DOHH2 (cell line): Measurements from ENCODE around the gene BCL2.

ENCODE experiments used
- H3F3A ChIP-seq: fragments of 200-600 bp; sonication (generic), shearing (Covaris generic); 2 replicates; pipeline ENCODE4 v1.6.0; 2016; ENCODE audit warnings: antibody characterized with exemption, mild to moderate bottlenecking; ENCODE audit not compliant: control insufficient read depth, insufficient read depth
- H3K27ac ChIP-seq: fragments of 200-600 bp; sonication (generic); 2 replicates; pipeline ENCODE4 v1.5.1; 2014; ENCODE audit warnings: low read depth, mild to moderate bottlenecking, low read length, moderate library complexity
- H3K27me3 ChIP-seq: fragments of 200-600 bp; sonication (generic); 2 replicates; pipeline ENCODE4 v1.6.1; 2014; ENCODE audit warnings: mild to moderate bottlenecking, low read length, mixed read lengths; ENCODE audit not compliant: control insufficient read depth
- H3K36me3 ChIP-seq: fragments of 200-600 bp; sonication (generic); 2 replicates; pipeline ENCODE4 v1.6.1; 2014; ENCODE audit warnings: mild to moderate bottlenecking, low read length, moderate library complexity, mixed read lengths; ENCODE audit not compliant: control insufficient read depth
- H3K4me1 ChIP-seq: fragments of 200-600 bp; sonication (generic); 2 replicates; pipeline ENCODE4 v1.6.1; 2014; ENCODE audit warnings: mild to moderate bottlenecking, low read length, mixed read lengths; ENCODE audit not compliant: control insufficient read depth
- H3K4me2 ChIP-seq: fragments of 200-600 bp; sonication (generic); 2 replicates; pipeline ENCODE4 v1.6.0; 2014; ENCODE audit warnings: mild to moderate bottlenecking, low read length, moderate library complexity
- H3K4me3 ChIP-seq: fragments of 200-600 bp; sonication (generic); 2 replicates; pipeline ENCODE4 v1.5.1; 2014; ENCODE audit warnings: mild to moderate bottlenecking, low read length, mixed read lengths
- H3K79me2 ChIP-seq: fragments of 200-600 bp; sonication (generic); 2 replicates; pipeline ENCODE4 v1.6.1; 2014; ENCODE audit warnings: mild to moderate bottlenecking, low read length, mixed read lengths; ENCODE audit not compliant: control insufficient read depth
- H3K9me2 ChIP-seq: fragments of 200-600 bp; sonication (generic); replicated peaks from 2 replicates; pipeline ENCODE4 v1.6.1; 2014; ENCODE audit warnings: mild to moderate bottlenecking, low read length, mixed read lengths; ENCODE audit not compliant: control insufficient read depth
- H3K9me3 ChIP-seq: fragments of 200-600 bp; sonication (generic); 2 replicates; pipeline ENCODE4 v1.6.1; 2014; ENCODE audit warnings: antibody characterized with exemption, low read length, mixed read lengths; ENCODE audit not compliant: control insufficient read depth, insufficient read depth
- H4K20me1 ChIP-seq: fragments of 200-600 bp; sonication (generic); 2 replicates; pipeline ENCODE4 v1.6.0; 2014; ENCODE audit warnings: low read depth, mild to moderate bottlenecking, antibody characterized with exemption, low read length, moderate library complexity; ENCODE audit not compliant: control insufficient read depth, insufficient read depth
- CTCF ChIP-seq: fragments of 200-600 bp; sonication (generic); IDR thresholded peaks from one replicate; pipeline ENCODE4 v1.5.1; 2014; ENCODE audit warnings: antibody characterized with exemption, mild to moderate bottlenecking, low read depth, low read length; ENCODE audit not compliant: poor library complexity, severe bottlenecking
- EZH2phosphoT487 ChIP-seq: fragments of 200-600 bp; sonication (generic); IDR thresholded peaks from 2 replicates; pipeline ENCODE4 v1.6.1; 2017; ENCODE audit warnings: borderline replicate concordance, mild to moderate bottlenecking, antibody characterized with exemption, low read length, moderate library complexity, mixed read lengths

The BCL2 gene

DNA sequence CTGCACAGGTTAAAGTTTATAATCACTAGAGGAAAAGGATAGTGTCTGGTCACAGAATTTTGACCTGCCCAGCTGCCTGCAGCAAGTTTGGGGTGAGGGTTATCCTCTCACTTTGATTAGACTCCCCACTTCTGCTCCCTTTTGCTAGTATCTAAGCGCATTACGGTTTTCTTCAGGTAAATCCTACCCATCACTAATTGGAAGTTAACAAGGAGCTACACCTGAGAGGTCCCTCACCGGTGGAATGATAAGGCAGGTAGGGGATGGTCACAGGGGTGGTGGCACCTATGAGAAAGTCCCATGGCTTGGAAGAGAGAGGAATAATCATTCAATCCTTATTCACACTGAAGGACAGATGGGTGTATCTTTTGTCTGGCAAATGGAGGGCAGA lies 7.6 kb downstream of the BCL2 start:
- Histone ChIP-seq H3K36me3 (peaks cover 96% of the 10 kb centered on the region), H3K9me3 (no peaks in the 10 kb centered on the region), H3K4me1 (peaks cover 66% of the 10 kb centered on the region), H3K27ac (0 out of 2 replicates have a peak overlapping the region, but pooled peaks have one; percentile 0), H3K9me2 (no peaks in the 10 kb centered on the region), H3K27me3 (peaks cover 11% of the 10 kb centered on the region), H3K79me2 (peaks cover 100% of the 10 kb centered on the region), H3K4me3 (peak overlapping the region; percentile 74), H4K20me1 (peaks cover 49% of the 10 kb centered on the region), H3K4me2 (peak overlapping the region; percentile 62), H3F3A (peaks cover 20% of the 10 kb centered on the region)
- TF ChIP-seq CTCF (no peak), EZH2phosphoT487 (no peak)

DNA sequence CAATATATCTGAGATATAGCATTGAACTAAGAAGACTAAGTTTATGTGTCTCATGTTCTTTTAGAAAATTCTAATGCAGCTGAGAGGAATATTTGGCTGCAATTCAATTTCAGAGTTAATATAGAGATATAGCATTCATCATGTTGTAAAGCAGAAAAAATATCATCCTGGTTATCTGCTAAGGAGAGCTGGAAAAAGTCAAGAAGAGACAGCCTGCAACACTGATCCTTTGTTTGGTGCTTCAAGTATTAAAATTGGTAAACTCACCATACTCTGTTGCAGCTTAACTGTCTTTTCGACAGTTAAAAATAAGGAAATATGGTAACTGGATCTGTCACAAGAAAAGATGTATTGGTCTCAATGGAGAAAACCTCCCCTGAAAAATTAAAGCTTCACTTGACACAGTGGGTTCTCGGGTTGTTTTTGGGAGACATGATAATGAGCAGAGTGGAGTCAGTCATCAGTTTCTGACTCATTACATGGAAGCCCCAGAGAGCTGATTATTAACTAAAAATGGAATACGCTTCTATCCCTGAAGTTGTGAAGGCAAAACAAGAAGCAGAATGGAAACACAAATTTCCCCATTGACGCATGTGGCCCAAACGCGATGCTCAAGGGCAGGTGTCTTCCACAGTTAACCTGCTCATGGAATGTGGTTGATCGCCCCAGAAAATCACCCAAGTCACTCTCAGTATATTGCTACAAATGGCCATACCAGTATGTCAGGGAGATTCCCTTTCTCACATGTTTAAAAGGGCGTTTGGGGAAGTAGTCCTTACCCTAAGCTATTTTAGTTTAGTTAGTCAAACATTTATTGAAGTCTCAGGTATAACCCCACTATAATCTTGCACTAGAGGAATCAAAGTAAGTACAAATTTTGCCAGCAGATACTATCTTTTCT lies 8.2 kb downstream of the BCL2 start:
- Histone ChIP-seq H3K4me2 (peak overlapping the region; percentile 62), H4K20me1 (peaks cover 48% of the 10 kb centered on the region), H3K4me1 (peaks cover 73% of the 10 kb centered on the region), H3K27me3 (peaks cover 8% of the 10 kb centered on the region; the same call in 1 of the 2 replicates), H3K27ac (0 out of 2 replicates have a peak overlapping the region, but pooled peaks have one; percentile 1), H3K9me2 (no peaks in the 10 kb centered on the region), H3K4me3 (peak overlapping the region; percentile 74), H3F3A (peaks cover 19% of the 10 kb centered on the region), H3K79me2 (peaks cover 100% of the 10 kb centered on the region), H3K9me3 (no peaks in the 10 kb centered on the region), H3K36me3 (peaks cover 96% of the 10 kb centered on the region)
- TF ChIP-seq EZH2phosphoT487 = no peak
- no peak for TF ChIP-seq CTCF

- Histone ChIP-seq H3K9me2 (no peaks in the 10 kb centered on the region), H3K27me3 (peaks cover 8% of the 10 kb centered on the region; the same call in 1 of the 2 replicates), H3K79me2 (peaks cover 100% of the 10 kb centered on the region), H3K4me1 (peaks cover 90% of the 10 kb centered on the region), H3F3A (peaks cover 17% of the 10 kb centered on the region), H3K4me3 (peak overlapping the region; percentile 33), H4K20me1 (peaks cover 45% of the 10 kb centered on the region), H3K36me3 (peaks cover 91% of the 10 kb centered on the region), H3K9me3 (no peaks in the 10 kb centered on the region), H3K4me2 (peak overlapping the region; percentile 34), H3K27ac (no peak overlapping the region)
- TF ChIP-seq EZH2phosphoT487 (no peak), CTCF (no peak)
Observed at GRCh38 chr18:63309422-63309821, 10.1 kb downstream of the BCL2 start.
